ENCODE results near the gene GRB10. TPM values are rescaled to one million over a fixed set of nuclear protein-coding genes. Genes with fewer than 3 reads are reported as not detected.

Gene GRB10
- total and polyA plus RNA-seq, 2 experiments from 2014 or later = 35.0 to 154 TPM

- Mint-ChIP-seq H3K36me3 (ENCODE audit: low read depth) (peaks cover 53% of the 10 kb centered on the region), H3K9me3 (no peaks in the 10 kb centered on the region), H3K27ac (no peak overlapping the region), H3K4me3 (no peak overlapping the region), H3K27me3 (ENCODE audit: insufficient read depth, low read depth, poor library complexity) (peaks cover 8% of the 10 kb centered on the region), H3K4me1 (no peaks in the 10 kb centered on the region)
- Histone ChIP-seq H3K79me2 (replicated peaks; ENCODE audit: insufficient read depth) (no peaks in the 10 kb centered on the region), H3K27ac (ENCODE audit: low read depth) (no peak overlapping the region), H4K20me1 (replicated peaks; ENCODE audit: insufficient read depth) (no peaks in the 10 kb centered on the region), H3K36me3 (ENCODE audit: insufficient read depth) (0 out of 2 replicates have a peak, but pooled peaks cover 7% of the 10 kb centered on the region), H3K9me2 (ENCODE audit: insufficient read depth) (0 out of 2 replicates have a peak, but pooled peaks cover 3% of the 10 kb centered on the region), H3K27me3 (ENCODE audit: insufficient read depth) (no peaks in the 10 kb centered on the region), H3K4me3 (no peak overlapping the region), H3F3A (replicated peaks; ENCODE audit: low read depth) (no peaks in the 10 kb centered on the region), H3K4me2 (no peak overlapping the region), H3K4me1 (ENCODE audit: insufficient read depth) (no peaks in the 10 kb centered on the region), H2AFZ (no peak overlapping the region)
- TF ChIP-seq CREB1 (CRISPR knock-in tag; IDR thresholded peaks at IDR 0.05; ENCODE audit: low read depth) (no peak), POLR2AphosphoS5 (IDR thresholded peaks at IDR 0.05; ENCODE audit: low read depth) (0 out of 2 replicates have a peak, but pooled peaks have one; percentile 6)
- no peak for ATAC-seq
- no peak for DNase-seq (ENCODE audit: low spot score)
These were observed 190.9 kb downstream of the GRB10 start for GRCh38 chr7:50591480-50592438.

- Mint-ChIP-seq H3K27ac (no peak overlapping the region), H3K27me3 (ENCODE audit: insufficient read depth, low read depth, poor library complexity) (peaks cover 8% of the 10 kb centered on the region), H3K4me3 (no peak overlapping the region), H3K9me3 (no peaks in the 10 kb centered on the region), H3K36me3 (ENCODE audit: low read depth) (peaks cover 53% of the 10 kb centered on the region), H3K4me1 (no peaks in the 10 kb centered on the region)
- peak overlapping the region; percentile 39; the same call in 1 of the 2 replicates for H3K27ac ChIP-seq (ENCODE audit: low read depth)
- no peak overlapping the region for H3K4me3 ChIP-seq
- no peaks in the 10 kb centered on the region for H4K20me1 ChIP-seq (replicated peaks; ENCODE audit: insufficient read depth)
- DNase-seq (ENCODE audit: low spot score) (no peak), ATAC-seq (no peak)
- no peaks in the 10 kb centered on the region for H3K79me2 ChIP-seq (replicated peaks; ENCODE audit: insufficient read depth)
- no peaks in the 10 kb centered on the region for H3K27me3 ChIP-seq (ENCODE audit: insufficient read depth)
- H3K36me3 ChIP-seq (ENCODE audit: insufficient read depth) = 0 out of 2 replicates have a peak, but pooled peaks cover 7% of the 10 kb centered on the region
- no peak overlapping the region for H3K4me2 ChIP-seq
- H3K9me2 ChIP-seq (ENCODE audit: insufficient read depth) = 0 out of 2 replicates have a peak, but pooled peaks cover 3% of the 10 kb centered on the region
- H2AFZ ChIP-seq = no peak overlapping the region
- no peaks in the 10 kb centered on the region for H3F3A ChIP-seq (replicated peaks; ENCODE audit: low read depth)
- TF ChIP-seq POLR2AphosphoS5 (IDR thresholded peaks at IDR 0.05; ENCODE audit: low read depth) (0 out of 2 replicates have a peak, but pooled peaks have one; percentile 23), EZH2phosphoT487 (IDR thresholded peaks at IDR 0.05; ENCODE audit: unreplicated experiment) (no peak)
- no peaks in the 10 kb centered on the region for H3K4me1 ChIP-seq (ENCODE audit: insufficient read depth)
These were observed 191.6 kb downstream of the GRB10 start for GRCh38 chr7:50591098-50591479.

GRCh38 chr7:50590535-50590934 is 192.2 kb downstream of the GRB10 start:
- Mint-ChIP-seq H3K36me3 (ENCODE audit: low read depth) (peaks cover 51% of the 10 kb centered on the region), H3K4me1 (no peaks in the 10 kb centered on the region), H3K27ac (no peak overlapping the region), H3K27me3 (ENCODE audit: insufficient read depth, low read depth, poor library complexity) (peaks cover 8% of the 10 kb centered on the region), H3K4me3 (no peak overlapping the region), H3K9me3 (no peaks in the 10 kb centered on the region)
- H3K4me3 ChIP-seq = no peak overlapping the region
- no peaks in the 10 kb centered on the region for H3K4me1 ChIP-seq (ENCODE audit: insufficient read depth)
- no peak for ATAC-seq
- H3F3A ChIP-seq (replicated peaks; ENCODE audit: low read depth) = no peaks in the 10 kb centered on the region
- 0 out of 2 replicates have a peak, but pooled peaks cover 3% of the 10 kb centered on the region for H3K9me2 ChIP-seq (ENCODE audit: insufficient read depth)
- peak; percentile 12 for DNase-seq (ENCODE audit: low spot score)
- H3K4me2 ChIP-seq = no peak overlapping the region
- peak overlapping the region; percentile 39; the same call in 1 of the 2 replicates for H3K27ac ChIP-seq (ENCODE audit: low read depth)
- no peaks in the 10 kb centered on the region for H3K79me2 ChIP-seq (replicated peaks; ENCODE audit: insufficient read depth)
- no peaks in the 10 kb centered on the region for H4K20me1 ChIP-seq (replicated peaks; ENCODE audit: insufficient read depth)
- no peak overlapping the region for H2AFZ ChIP-seq
- H3K36me3 ChIP-seq (ENCODE audit: insufficient read depth) = 0 out of 2 replicates have a peak, but pooled peaks cover 7% of the 10 kb centered on the region
- H3K27me3 ChIP-seq (ENCODE audit: insufficient read depth) = no peaks in the 10 kb centered on the region
- TF ChIP-seq REST (IDR thresholded peaks at IDR 0.05; ENCODE audit: unreplicated experiment) = no peak
- no peak for TF ChIP-seq ZNF331 (CRISPR knock-in tag; IDR thresholded peaks at IDR 0.05; ENCODE audit: low read depth)

All from GM23338 (cell line).